H9 (cell line): ENCODE measurements around the gene GPRC5A. TPM values are rescaled to one million over a fixed set of nuclear protein-coding genes. Genes with fewer than 3 reads are reported as not detected.
A peak's percentile ranks its signal among the peaks of the same experiment; 100 is the strongest.

Source experiments
- DNase-seq: peaks from one replicate; pipeline ENCODE4 v3.0.0-alpha.2; 2017
- H2AFZ ChIP-seq: one replicate; pipeline ENCODE4 v1.6.1; 2013; ENCODE audit warnings: mild to moderate bottlenecking, low read length, control low read depth, moderate library complexity
- H2AK5ac ChIP-seq: 2 replicates; pipeline ENCODE4 v1.6.1; 2013; ENCODE audit warnings: low read length, control low read depth, mixed read lengths; ENCODE audit not compliant: insufficient read length
- H2BK120ac ChIP-seq: one replicate; pipeline ENCODE4 v1.6.1; 2013; ENCODE audit warnings: low read depth, mild to moderate bottlenecking, low read length, control low read depth, inconsistent platforms; ENCODE audit not compliant: poor library complexity, severe bottlenecking
- H2BK12ac ChIP-seq: 2 replicates; pipeline ENCODE4 v1.6.1; 2013; ENCODE audit warnings: low read length, control low read depth, mixed read lengths, low read depth; ENCODE audit not compliant: insufficient read length
- H2BK15ac ChIP-seq: 2 replicates; pipeline ENCODE4 v1.6.1; 2013; ENCODE audit warnings: low read depth, low read length, control low read depth
- H2BK20ac ChIP-seq: one replicate; pipeline ENCODE4 v1.6.1; 2013; ENCODE audit warnings: low read depth, mild to moderate bottlenecking, low read length, control low read depth, inconsistent platforms; ENCODE audit not compliant: poor library complexity, severe bottlenecking
- H2BK5ac ChIP-seq: 2 replicates; pipeline ENCODE4 v1.6.1; 2013; ENCODE audit warnings: low read length, control low read depth, mixed read lengths; ENCODE audit not compliant: insufficient read length
- H3K14ac ChIP-seq: 2 replicates; pipeline ENCODE4 v1.6.1; 2013; ENCODE audit warnings: low read length, control low read depth; ENCODE audit not compliant: insufficient read depth
- H3K18ac ChIP-seq: 2 replicates; pipeline ENCODE4 v1.6.1; 2013; ENCODE audit warnings: low read depth, mild to moderate bottlenecking, mixed read lengths, low read length, control low read depth; ENCODE audit not compliant: insufficient read length
- H3K23ac ChIP-seq: 2 replicates; pipeline ENCODE4 v1.6.1; 2013; ENCODE audit warnings: low read length, control low read depth, mixed read lengths, low read depth; ENCODE audit not compliant: insufficient read length
- H3K23me2 ChIP-seq: 2 replicates; pipeline ENCODE4 v1.6.1; 2013; ENCODE audit warnings: low read depth, mild to moderate bottlenecking, mixed read lengths, low read length, control low read depth; ENCODE audit not compliant: insufficient read length, poor library complexity, severe bottlenecking
- H3K27ac ChIP-seq: 2 replicates; pipeline ENCODE4 v1.5.1; 2013; ENCODE audit warnings: low read length, control low read depth, mixed read lengths, low read depth; ENCODE audit not compliant: insufficient read length
- H3K27me3 ChIP-seq: 2 replicates; pipeline ENCODE4 v1.6.1; 2013; ENCODE audit warnings: low read length, control low read depth, inconsistent platforms; ENCODE audit not compliant: insufficient read depth
- H3K4ac ChIP-seq: 2 replicates; pipeline ENCODE4 v1.6.1; 2013; ENCODE audit warnings: low read depth, mild to moderate bottlenecking, control low read depth, inconsistent platforms, low read length, moderate library complexity
- H3K4me1 ChIP-seq: 2 replicates; pipeline ENCODE4 v1.6.1; 2013; ENCODE audit warnings: low read length, control low read depth, inconsistent platforms; ENCODE audit not compliant: insufficient read depth
- H3K4me2 ChIP-seq: 2 replicates; pipeline ENCODE4 v1.6.1; 2013; ENCODE audit warnings: low read length, control low read depth, mixed read lengths; ENCODE audit not compliant: insufficient read length, insufficient read depth
- H3K56ac ChIP-seq: 2 replicates; pipeline ENCODE4 v1.6.1; 2013; ENCODE audit warnings: low read depth, mild to moderate bottlenecking, mixed read lengths, low read length, control low read depth; ENCODE audit not compliant: insufficient read length
- H3K79me1 ChIP-seq: 2 replicates; pipeline ENCODE4 v1.6.1; 2013; ENCODE audit warnings: low read depth, mild to moderate bottlenecking, moderate library complexity, low read length, control low read depth, inconsistent platforms; ENCODE audit not compliant: insufficient read depth, poor library complexity, severe bottlenecking
- H3K79me2 ChIP-seq: 2 replicates; pipeline ENCODE4 v1.6.1; 2013; ENCODE audit warnings: low read length, control low read depth, inconsistent platforms; ENCODE audit not compliant: insufficient read depth
- H3K9ac ChIP-seq: 2 replicates; pipeline ENCODE4 v1.6.1; 2013; ENCODE audit warnings: low read length, control low read depth, mixed read lengths; ENCODE audit not compliant: insufficient read length; ENCODE audit errors: extremely low read depth
- H3K9me3 ChIP-seq: one replicate; pipeline ENCODE4 v1.6.1; 2013; ENCODE audit warnings: low read depth, low read length, inconsistent platforms; ENCODE audit not compliant: control insufficient read depth
- H3T11ph ChIP-seq: one replicate; pipeline ENCODE4 v1.6.1; 2013; ENCODE audit warnings: mild to moderate bottlenecking, low read length, control low read depth, inconsistent platforms
- H4K20me1 ChIP-seq: one replicate; pipeline ENCODE4 v1.6.1; 2013; ENCODE audit not compliant: control insufficient read depth, insufficient read length, insufficient read depth
- H4K5ac ChIP-seq: 2 replicates; pipeline ENCODE4 v1.6.1; 2013; ENCODE audit warnings: low read depth, mild to moderate bottlenecking, mixed read lengths, low read length, control low read depth; ENCODE audit not compliant: insufficient read length
- H4K8ac ChIP-seq: replicated peaks from 2 replicates; pipeline ENCODE4 v1.6.1; 2013; ENCODE audit warnings: low read length, control low read depth, mixed read lengths, low read depth; ENCODE audit not compliant: insufficient read length
- H4K91ac ChIP-seq: 2 replicates; pipeline ENCODE4 v1.6.1; 2013; ENCODE audit warnings: low read depth, mild to moderate bottlenecking, moderate library complexity, mixed read lengths, low read length, control low read depth; ENCODE audit not compliant: insufficient read length
- H3K27ac Mint-ChIP-seq, 3 experiments: 2 replicates in 2 of 3; 3 replicates in 1 of 3; pipeline ENCODE4 v1.8.0; 2020 to 2021; ENCODE audit warnings: mixed read lengths in 3 of 3, mild to moderate bottlenecking in 1 of 3, moderate library complexity in 1 of 3
- H3K27me3 Mint-ChIP-seq: 2 replicates; pipeline ENCODE4 v1.8.0; 2021; ENCODE audit warnings: low read depth, mild to moderate bottlenecking, moderate library complexity, mixed read lengths
- H3K36me3 Mint-ChIP-seq, 3 experiments: 2 replicates in 2 of 3; 3 replicates in 1 of 3; pipeline ENCODE4 v1.8.0; 2020 to 2021; ENCODE audit warnings: low read depth in 3 of 3, mixed read lengths in 3 of 3; ENCODE audit not compliant: insufficient read depth in 1 of 3
- H3K4me1 Mint-ChIP-seq, 2 experiments: 2 replicates each; pipeline ENCODE4 v1.8.0; 2020; ENCODE audit warnings: mixed read lengths in 2 of 2
- H3K4me3 Mint-ChIP-seq, 2 experiments: 2 replicates in 1 of 2; 3 replicates in 1 of 2; pipeline ENCODE4 v1.8.0; 2020 to 2021; ENCODE audit warnings: mild to moderate bottlenecking in 2 of 2, mixed read lengths in 2 of 2, moderate library complexity in 1 of 2
- H3K9me3 Mint-ChIP-seq, 2 experiments: 2 replicates in 1 of 2; 3 replicates in 1 of 2; pipeline ENCODE4 v1.8.0; 2020; ENCODE audit warnings: mild to moderate bottlenecking in 2 of 2, mixed read lengths in 2 of 2, moderate library complexity in 1 of 2
- WGBS: extraction: QIAGEN DNeasy Blood & Tissue Kit; methylation state at CpG from one replicate; pipeline ENCODE4 v1.1.7; 2013; ENCODE audit warnings: missing lambda C conversion rate, low lambda C conversion rate, mixed read lengths; ENCODE audit not compliant: insufficient read length; ENCODE audit errors: extremely low coverage; 5-methylcytosine and 5-hydroxymethylcytosine counted together
- total RNA-seq: library from RNA; stranded (reverse); gene quantifications from 2 replicates; pipeline ENCODE4 v1.2.1, GENCODE V29; 2021
- TF ChIP-seq, protein P1 (sequence below): fragments of 200-600 bp; sonication (generic); conservative IDR thresholded peaks from 3 replicates; pipeline ENCODE4 v1.8.0; 2021; ENCODE audit warnings: antibody characterized with exemption, mild to moderate bottlenecking

The GPRC5A gene
- total RNA-seq, 1 experiment from 2014 or later, result 0.09 TPM

GRCh38 chr12:12880537-12880936 is 10.8 kb upstream of the GPRC5A start:
- Histone ChIP-seq H3K23me2 (no peaks in the 10 kb centered on the region), H2BK120ac (no peak overlapping the region), H3K9ac (no peak overlapping the region), H3K18ac (no peak overlapping the region), H3K79me1 (no peaks in the 10 kb centered on the region), H3K4me1 (peaks cover 4% of the 10 kb centered on the region; the same call in 1 of the 2 replicates), H4K91ac (no peak overlapping the region), H3K4me2 (no peak overlapping the region), H2AK5ac (no peak overlapping the region), H3K9me3 (no peaks in the 10 kb centered on the region), H4K8ac (no peak overlapping the region), H2BK12ac (no peak overlapping the region), H3T11ph (no peak overlapping the region), H2BK20ac (no peak overlapping the region), H3K79me2 (no peaks in the 10 kb centered on the region), H4K20me1 (no peaks in the 10 kb centered on the region), H3K23ac (no peak overlapping the region), H3K27me3 (no peaks in the 10 kb centered on the region), H2AFZ (no peak overlapping the region), H2BK5ac (no peak overlapping the region), H3K56ac (no peak overlapping the region), H2BK15ac (no peak overlapping the region), H3K4ac (no peak overlapping the region), H3K27ac (no peak overlapping the region), H4K5ac (no peak overlapping the region), H3K14ac (no peak overlapping the region)
- peaks cover 12% of the 10 kb centered on the region for H3K27me3 Mint-ChIP-seq
- DNase-seq, result no peak
- no peaks in the 10 kb centered on the region for H3K9me3 Mint-ChIP-seq
- H3K4me3 Mint-ChIP-seq, result no peak overlapping the region
- peaks cover 7 to 20% of the 10 kb centered on the region in 2 experiments for H3K4me1 Mint-ChIP-seq
- H3K36me3 Mint-ChIP-seq, result no peaks in the 10 kb centered on the region; a peak in 2 of 7 replicates
- TF ChIP-seq, protein P1, sequence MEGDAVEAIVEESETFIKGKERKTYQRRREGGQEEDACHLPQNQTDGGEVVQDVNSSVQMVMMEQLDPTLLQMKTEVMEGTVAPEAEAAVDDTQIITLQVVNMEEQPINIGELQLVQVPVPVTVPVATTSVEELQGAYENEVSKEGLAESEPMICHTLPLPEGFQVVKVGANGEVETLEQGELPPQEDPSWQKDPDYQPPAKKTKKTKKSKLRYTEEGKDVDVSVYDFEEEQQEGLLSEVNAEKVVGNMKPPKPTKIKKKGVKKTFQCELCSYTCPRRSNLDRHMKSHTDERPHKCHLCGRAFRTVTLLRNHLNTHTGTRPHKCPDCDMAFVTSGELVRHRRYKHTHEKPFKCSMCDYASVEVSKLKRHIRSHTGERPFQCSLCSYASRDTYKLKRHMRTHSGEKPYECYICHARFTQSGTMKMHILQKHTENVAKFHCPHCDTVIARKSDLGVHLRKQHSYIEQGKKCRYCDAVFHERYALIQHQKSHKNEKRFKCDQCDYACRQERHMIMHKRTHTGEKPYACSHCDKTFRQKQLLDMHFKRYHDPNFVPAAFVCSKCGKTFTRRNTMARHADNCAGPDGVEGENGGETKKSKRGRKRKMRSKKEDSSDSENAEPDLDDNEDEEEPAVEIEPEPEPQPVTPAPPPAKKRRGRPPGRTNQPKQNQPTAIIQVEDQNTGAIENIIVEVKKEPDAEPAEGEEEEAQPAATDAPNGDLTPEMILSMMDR, result no peak
- no CpG with 5 or more reads among the region's 6 CpGs for WGBS
- H3K27ac Mint-ChIP-seq, result peak overlapping the region in 1 of 3 experiments; percentile 84; a peak in 1 of 7 replicates
